HTERT RPE-1 (cell line): ENCODE measurements around the gene CHD1L.
"Not testable (repeated sequence)": the region's sequence is repeated elsewhere in the genome, so short reads cannot be mapped to it uniquely, and the experiment has no call there.

Source experiments
- in situ Hi-C: fragments of 300-500 bp; cut with MboI; formaldehyde crosslinking; loops from 4 replicates; pipeline ENCODE4 v1.14.3; 2020; ENCODE audit warnings: low sequenced_read_pairs

The CHD1L gene

DNA sequence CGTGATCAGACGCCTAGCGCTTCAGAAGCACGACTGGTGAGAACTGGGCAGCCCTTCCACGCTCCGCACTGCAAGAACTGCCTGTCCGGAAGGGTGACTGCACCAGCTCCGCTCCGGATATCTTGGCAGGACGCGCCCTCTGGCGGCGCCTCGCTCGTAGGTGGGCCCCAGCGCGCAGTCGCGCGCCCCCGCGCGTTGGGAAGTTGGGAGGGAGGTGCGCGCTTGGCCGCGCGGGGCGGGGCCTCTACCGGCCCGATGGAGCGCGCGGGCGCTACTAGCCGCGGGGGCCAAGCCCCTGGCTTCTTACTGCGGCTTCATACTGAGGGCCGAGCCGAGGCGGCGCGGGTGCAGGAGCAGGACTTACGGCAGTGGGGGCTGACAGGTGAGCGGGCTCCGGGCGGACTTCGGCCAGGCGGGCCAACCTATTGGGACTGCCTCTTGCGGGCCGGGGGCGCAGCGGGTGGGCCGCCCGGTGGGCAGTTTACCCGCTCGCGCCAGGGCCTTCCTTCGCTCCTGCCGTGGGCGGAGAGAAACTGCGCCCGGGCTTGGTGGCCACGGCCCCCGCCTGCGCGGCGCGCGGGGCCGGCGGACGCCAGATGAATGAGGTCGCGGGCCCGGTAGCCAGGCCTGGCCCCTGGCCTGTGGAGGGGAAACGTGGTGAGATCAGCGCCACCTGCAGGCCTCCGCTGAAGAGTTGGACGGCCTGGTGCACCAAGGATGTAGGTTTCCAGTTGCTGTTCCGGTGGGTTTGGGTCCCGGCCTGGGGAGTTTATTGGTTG lies at the start of gene CHD1L:
TSS of gene CHD1L (plus strand) at position 236 of the 779 bp plus-strand sequence. CDS start at position 256, 20 bp downstream.
- in situ Hi-C loops: no loop called here

DNA sequence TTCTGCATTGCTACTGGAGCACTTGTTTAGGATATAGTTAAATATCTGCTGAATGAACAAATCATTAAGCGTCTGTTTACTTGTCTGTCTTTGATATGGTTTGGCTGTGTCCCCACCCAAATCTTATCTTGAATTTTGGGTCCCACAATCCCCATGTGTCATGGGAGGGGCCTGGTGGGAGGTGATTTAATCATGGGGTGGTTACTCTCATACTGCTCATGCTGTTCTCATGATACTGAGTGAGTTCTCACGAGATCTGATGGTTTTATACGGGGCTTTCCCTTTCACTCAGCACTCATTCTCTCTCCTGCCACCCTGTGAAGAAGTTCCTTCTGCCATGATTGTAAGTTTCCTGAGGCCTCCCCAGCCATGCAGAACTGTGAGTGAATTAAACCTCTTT lies 45.2 kb upstream of the CHD1L start:
- in situ Hi-C loops: not testable (repeated sequence)

DNA sequence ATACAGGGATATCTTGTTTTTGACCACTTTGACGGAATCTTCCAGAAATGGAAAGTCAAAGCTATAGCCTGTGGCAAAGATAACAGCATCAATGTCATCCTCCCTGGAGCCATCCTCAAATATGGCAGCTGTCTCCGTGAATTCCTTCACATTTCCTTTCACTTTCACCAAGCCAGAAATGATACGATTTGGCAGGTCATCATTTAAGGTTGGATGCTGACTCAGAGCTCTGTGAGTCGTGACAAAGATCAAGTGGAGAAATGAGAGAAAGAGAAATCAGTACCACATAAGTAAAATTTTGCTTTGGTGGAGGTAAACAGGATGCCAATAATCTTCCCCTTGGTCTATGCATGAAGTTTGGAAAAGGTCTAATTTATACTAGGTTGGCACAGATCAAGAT lies 41.2 kb upstream of the CHD1L start:
- in situ Hi-C loops: no loop called here

DNA sequence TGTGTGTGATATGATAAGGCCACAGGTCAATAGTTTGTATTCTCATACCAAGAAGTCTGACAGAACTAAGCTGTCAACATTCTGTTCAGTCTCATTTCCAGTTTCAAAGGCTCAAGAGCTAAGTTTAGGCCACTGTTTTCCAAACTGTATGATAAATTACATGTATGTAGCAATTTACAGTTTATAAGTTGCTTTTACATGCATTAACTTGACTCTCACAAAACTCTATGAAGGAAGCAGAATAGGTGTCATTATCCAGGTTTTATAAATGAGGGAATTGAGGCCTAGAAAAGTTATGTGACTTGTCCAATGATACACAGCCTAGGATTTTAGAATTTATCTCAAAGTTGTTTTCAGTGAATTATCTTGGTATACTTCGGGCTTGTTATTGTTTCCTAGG lies 40.7 kb upstream of the CHD1L start:
- in situ Hi-C loops: no loop called here

DNA sequence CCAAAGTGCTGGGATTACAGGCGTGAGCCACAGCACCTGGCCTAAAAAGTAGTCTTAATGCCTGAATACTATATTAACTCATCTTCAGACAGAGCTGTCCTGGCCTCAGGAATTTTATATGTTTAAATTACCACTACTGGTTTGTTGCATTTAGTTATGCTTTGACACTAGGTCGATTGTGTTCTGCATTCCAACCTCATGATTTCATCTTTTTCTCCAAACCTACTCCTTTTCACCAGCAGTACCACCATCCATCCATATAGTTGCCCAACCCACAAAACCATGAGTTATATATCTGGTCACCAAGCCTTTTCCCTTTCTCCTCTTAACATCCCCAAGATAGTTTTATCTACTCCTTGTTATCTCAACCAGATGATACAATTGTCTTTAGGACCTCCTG lies 39.9 kb upstream of the CHD1L start:
- in situ Hi-C loops: no loop called here

DNA sequence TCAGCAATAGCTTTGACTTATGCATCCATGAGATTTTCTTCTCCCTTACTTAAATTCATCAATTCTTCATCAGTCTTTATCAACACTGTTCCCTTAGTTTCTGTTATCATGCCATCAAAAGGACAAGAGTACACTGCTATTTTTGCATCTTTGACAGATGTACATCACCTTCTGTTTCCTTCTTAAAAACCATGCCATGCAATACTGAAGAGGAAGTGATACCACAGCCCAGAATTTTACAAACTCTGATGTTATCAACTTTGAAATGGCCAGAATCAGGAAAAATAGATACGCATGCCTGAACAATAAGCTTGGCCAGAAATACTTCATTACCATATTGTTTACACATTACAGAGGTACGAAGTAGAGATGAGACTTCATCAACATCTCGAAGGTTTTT lies 38.4 kb upstream of the CHD1L start:
- in situ Hi-C loops: no loop called here

DNA sequence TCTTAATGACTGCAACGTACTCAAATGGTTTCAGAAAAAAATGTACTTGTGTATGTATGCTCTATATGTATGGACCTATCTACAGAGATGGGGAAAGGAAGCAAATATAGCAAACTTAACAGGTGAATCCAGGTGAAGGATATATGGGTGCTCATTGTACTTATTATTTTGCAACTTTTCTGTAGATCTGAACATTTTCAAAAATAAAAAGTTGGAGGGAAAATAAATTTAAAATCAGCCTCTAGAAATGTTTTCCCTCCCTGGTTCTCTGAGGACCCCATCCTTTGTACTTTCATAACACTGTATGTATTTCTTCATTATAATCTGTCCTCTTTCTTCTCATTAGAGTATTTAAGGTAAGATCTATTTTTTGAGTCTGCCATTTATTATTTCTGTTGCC lies 35.3 kb upstream of the CHD1L start:
- in situ Hi-C loops: no loop called here

DNA sequence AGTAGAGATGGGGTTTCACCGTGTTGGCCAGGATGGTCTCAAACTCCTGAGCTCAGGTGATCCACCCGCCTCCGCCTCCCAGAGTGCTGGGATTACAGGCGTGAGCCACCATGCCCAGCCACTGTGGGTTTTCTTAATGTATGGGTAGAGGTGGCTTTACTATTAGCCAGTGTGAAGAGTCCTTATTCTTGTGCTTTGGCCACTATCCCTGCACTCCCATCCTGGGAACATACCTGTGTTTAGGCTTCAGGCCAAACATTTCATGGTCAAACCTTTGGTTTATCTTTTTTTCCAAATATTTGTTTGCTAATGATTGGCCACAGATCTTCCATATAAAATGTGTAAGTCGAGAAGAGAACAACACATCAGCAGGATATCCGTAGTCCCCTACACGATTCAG lies 33.9 kb upstream of the CHD1L start:
- in situ Hi-C loops: no loop called here

DNA sequence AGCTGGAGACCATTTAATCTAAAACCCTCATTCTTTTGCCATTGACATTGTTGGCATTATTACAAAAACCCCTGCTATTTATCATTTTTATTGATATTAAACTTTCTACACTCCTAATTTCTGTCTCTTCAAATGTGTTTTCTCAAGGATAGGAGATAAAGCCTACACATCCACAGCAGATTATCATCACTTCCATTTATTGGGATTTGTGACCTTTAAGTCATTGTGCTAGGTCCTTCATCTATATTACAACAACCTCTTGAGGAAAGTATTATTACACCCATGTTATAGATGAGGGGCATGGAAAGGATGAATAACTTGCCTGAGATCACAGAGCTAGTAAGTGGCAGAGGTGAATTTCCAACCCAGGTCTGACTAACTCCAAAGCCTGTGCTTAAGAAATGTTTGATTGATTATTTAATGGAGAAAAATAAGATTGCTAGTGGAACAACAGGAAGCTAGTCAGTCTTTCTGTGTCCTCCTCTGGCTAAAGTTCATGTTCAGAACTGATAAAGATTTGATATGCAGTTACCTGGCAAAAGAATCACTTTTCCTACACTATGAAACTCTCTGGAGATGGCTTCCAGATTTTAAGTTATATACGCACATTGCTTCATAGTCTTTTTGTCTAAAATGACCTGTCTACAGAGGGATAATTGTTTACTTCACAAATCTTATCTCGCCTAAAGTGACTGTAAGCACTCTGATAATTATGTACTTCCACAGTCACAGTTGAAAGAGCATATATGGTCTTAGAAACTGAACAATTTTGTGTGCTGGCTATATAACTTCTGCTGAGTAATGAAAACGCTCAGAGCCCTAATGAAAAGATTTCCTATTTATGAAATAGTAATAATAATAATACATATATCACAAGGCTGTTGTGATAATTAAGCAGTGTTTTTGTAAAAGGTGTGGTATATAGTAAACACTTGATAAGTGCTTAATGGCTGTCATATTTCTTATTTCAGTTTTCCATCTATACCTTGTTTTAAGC lies 32.4 kb upstream of the CHD1L start:
- in situ Hi-C loops: no loop called here

DNA sequence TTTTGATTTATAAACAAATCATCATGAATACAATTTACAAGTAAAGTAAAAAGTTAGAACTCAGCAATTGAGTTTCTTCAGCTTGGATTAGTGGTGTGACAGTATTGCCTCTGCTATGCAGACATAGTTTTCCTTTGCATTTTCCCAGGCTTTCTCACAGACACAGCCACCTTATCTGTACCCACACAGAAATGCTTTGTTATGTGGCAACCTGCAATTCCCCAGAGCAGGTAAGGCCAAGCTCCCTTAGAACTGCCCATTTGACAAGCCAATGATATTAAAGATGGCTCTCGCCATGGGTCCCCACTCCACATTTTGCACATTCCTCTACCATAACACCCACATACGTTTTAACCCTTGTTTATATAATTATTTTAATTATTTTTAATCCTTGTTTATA lies 31.5 kb upstream of the CHD1L start:
- in situ Hi-C loops: no loop called here

DNA sequence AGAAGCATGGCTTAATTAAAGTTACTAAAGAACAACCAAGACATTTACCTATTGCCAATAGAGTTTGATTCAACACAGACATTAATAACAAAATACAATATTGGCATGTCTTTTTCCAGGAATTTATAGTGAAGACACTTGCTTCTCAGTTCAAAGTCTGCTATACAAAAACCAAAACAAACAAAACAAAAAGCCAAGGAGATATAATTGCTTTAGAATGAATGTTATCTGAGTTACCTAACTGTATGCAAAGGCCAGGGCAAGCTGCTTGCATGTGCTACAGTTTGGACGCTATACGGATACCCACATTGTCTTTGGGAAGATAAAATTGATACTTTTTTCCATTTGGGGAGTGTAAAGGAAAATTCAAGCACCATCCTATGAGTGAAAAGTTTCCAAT lies 30.9 kb upstream of the CHD1L start:
- in situ Hi-C loops: no loop called here

DNA sequence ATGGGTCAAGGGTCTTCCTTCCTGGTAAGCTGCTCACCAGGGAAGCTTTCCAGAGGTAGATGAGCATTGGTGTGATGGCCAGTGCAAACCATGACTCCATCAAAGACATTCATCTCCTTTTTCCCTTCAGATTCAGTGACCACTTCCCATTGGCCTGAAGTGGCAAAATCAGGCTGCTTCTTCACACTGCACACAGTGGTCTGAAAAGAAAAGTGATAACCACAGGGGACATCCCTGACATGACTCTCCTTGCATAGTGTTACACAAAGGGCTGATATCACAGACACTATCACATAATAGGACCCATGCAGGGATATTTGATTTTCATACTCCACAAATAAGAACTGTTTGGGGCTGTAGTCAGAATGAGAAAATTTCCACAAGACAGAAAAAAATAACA lies 29.2 kb upstream of the CHD1L start:
- in situ Hi-C loops: no loop called here

DNA sequence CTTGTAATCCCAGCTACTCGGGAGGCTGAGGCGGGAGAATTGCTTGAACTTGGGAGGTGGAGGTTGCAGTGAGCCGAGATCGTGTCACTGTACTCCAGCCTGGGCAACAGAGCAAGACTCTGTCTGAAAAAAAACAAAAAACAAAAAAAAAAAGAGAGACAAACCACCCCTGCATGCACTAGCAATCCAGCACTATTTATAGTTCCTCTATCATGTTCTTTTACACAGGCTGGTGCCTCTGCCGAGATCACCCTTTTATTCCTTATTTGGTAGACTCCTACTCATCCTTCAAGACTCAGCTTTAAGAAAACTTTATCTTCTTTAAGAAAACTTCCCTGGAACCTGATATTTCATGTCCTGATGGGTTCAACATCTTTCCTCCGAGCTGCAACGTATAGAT lies 28.2 kb upstream of the CHD1L start:
- in situ Hi-C loops: no loop called here

DNA sequence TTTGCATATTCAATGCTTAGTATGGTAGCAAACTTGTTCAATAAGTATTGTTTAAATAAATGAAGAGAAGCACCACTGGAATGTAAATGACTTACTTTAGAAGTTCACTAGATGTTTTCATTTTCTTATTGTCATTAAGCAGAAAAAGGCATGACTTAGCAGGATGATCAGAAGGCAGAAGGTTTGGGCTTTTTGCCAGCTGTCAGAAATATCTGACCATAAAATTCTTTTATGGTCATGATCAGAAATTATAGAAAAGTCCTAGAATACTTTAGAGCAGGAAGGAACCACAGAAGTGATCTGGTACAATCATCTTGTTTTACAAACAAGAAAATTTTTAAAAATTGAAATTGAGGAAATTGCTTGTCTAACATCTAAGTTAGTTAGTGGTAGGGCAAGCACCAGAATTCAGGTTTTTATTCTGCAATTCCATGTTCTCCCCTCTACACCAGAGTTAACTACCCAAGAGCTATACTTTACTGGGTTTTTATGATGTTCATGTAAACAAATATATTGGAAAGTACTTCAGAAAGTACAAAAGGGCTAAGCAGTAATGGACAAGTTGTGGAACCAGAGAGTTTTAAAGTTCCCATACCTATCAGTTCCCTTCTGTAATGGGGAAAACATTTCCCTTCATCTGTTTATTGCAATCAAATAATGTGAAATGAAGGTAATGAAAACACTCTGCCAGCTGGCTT lies 27.5 kb upstream of the CHD1L start:
- in situ Hi-C loops: no loop called here

DNA sequence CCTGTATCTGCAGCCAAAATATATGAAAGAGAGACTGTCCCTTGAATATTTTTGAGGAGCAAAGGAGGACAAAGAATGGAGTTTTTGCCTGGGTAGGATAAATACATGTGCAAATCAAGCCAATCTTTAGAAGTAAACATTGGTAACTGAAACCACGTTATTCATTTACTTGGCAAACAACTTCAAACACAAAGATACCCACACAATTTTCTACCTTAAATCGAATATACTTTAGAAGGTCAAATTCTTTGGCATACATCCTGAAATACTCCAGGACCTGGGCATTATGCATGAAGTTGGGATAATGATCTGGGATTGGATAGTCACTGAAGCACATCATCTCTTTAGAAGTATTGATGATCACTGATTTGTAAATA lies 27.0 kb upstream of the CHD1L start:
- in situ Hi-C loops: no loop called here

DNA sequence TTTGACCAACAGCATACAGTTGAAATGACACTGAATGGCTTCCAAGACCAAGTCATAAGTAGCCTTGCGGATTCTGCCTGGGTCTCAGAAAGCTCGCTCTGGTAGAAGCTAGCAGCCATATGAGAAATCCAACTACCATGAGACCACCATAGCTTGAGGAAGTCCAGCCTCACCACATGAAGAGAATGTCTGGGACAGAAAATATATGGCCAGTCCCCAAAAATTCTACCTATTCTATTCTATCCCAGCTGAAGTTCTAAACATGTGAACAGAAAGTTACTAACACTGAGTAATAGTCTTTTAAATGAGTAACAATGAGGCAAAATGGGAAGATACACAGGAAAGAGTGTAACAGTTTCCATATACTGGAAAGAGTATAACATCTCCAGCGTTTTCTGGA lies 26.4 kb upstream of the CHD1L start:
- in situ Hi-C loops: no loop called here

DNA sequence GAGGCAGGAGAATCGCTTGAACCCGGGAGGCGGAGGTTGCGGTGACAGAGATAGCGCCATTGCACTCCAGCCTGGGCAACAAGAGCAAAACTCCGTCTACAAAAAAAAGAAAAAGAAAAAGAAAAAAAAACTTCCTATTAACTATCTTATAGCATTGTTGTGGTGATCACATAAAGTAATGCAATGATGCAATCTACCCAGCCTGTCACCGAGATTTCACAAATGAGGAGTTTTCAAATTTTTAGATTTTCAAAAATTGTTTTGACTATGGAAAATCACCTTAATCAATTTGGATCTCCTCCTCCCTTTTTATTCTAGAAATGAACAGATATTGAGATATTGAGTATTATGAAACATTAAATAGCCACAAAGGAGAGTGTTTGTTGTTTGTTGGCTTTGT lies 25.3 kb upstream of the CHD1L start:
- in situ Hi-C loops: no loop called here

DNA sequence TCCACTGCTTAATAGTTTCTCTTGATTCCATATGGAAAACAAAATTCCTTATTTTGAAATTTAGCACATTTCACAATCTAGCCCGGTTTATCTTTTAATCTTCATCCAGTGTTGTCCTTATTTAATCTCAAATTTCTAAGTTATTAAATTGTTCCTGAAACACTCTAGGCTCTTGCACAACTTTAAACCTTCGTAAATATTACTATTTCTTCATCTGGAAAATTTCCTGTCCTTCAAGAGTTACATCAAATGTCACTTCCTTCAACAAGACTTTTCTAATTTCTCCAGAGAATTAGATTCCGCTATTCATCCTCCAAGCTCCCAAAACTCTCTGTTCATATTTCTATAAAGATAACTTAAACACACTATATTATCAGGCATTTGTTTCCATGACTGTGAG lies 23.9 kb upstream of the CHD1L start:
- in situ Hi-C loops: no loop called here

DNA sequence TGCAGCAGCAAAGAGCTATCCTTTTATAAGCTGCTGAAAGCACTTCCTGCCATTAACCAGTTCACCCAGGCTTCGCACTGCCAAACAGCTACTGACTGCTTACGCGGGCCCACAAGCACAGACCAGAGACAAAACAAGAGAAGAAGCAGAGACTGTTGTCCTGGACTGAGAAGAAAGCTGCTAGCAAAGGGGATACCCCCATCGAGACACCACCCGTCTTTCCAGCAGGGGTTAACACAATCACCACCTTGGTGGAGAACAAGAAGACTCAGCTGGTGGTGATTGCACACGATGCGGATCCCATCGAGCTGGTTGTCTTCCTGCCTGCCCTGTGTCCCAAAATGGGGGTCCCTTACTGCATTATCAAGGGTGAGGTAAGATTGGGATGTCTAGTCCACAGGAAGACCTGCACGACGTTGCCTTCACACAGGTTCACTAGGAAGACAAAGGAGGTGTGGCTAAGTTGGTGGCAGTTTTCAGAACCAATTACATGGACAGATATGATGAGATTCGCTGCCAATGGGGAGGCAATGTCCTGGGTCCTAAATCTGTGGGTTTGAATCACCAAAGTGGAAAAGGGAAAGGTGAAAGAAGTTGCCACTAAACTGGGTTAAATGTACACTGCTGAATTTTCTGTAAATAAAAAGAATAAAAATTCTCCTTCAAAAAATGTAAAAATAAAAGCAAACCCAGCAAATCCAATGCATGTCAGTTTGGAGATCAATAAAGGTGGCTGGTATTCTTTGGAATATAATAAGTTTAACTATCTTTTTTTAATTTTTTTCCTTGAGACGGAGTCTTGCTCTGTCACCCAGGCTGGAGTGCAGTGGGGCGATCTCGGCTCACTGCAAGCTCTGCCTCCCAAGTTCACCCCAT lies 18.5 kb upstream of the CHD1L start:
- in situ Hi-C loops: no loop called here

DNA sequence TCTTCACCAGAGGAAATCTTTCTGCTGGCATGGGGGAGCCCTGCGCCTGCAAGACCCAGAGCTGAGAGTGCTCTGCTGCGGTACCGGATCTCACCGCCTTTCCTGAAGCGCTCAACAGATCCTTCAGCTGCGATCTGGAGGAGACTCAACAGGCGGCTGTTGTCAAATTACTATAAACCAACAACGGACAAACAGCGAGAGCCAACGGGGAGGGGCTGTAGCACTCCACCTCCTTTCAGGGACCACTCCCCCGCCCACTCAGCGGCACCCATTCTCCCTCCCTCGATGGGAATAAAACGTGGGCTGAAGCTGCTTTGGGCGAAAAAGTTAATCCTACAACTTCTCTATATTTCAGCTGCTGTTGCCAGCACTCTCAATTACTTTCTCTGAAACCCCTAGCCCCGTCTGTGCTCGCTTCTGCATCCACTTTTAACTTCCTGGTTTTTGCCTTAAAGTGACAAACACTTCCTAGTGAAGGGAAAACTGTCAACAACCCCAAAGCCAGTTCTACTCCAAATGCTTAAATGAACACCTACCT lies 17.2 kb upstream of the CHD1L start, which contains the start of gene FMO5:
TSS of gene FMO5 (minus strand) at position 147 of the 538 bp plus-strand sequence. CDS start 310 bp downstream, outside the sequence.
- in situ Hi-C loops: no loop called here
